Activated CD4-positive, alpha-beta memory T cell treated with anti-CD3 and anti-CD28 coated beads, Interleukin-2, amount 10 ng/mL, durations not matched to agents 7 days and 5 days (primary cell): Measurements from ENCODE around the gene KCNK17. TPM values are rescaled to one million over a fixed set of nuclear protein-coding genes. Genes with fewer than 3 reads are reported as not detected.
A peak's percentile ranks its signal among the peaks of the same experiment; 100 is the strongest.

Source experiments
- CTCF ChIA-PET: fragments of 350-600 bp; sonication (Branson Sonifier 250); formaldehyde crosslinking; loops from one replicate; lab custom pipeline; 2021; ENCODE audit warnings: antibody characterized with exemption, inconsistent platforms; lab: Charles Lee
- POLR2A ChIA-PET: fragments of 350-600 bp; sonication (Branson Sonifier 250); formaldehyde crosslinking; loops from one replicate; lab custom pipeline; 2021; ENCODE audit warnings: antibody characterized with exemption; lab: Charles Lee
- DNase-seq: peaks from one replicate; pipeline ENCODE4 v3.0.0-alpha.2; 2020
- H3K27ac Mint-ChIP-seq: one replicate; pipeline ENCODE4 v1.8.0; 2021; ENCODE audit warnings: mild to moderate bottlenecking, mixed read lengths
- H3K27me3 Mint-ChIP-seq: one replicate; pipeline ENCODE4 v1.8.0; 2021; ENCODE audit warnings: mixed read lengths
- H3K36me3 Mint-ChIP-seq: one replicate; pipeline ENCODE4 v1.8.0; 2021; ENCODE audit warnings: low read depth, mixed read lengths
- H3K4me1 Mint-ChIP-seq: one replicate; pipeline ENCODE4 v1.8.0; 2021; ENCODE audit warnings: mixed read lengths
- H3K4me3 Mint-ChIP-seq: one replicate; pipeline ENCODE4 v1.8.0; 2021; ENCODE audit warnings: mild to moderate bottlenecking, mixed read lengths
- H3K9me3 Mint-ChIP-seq: one replicate; pipeline ENCODE4 v1.8.0; 2021; ENCODE audit warnings: mixed read lengths
- total RNA-seq, 2 experiments: library from RNA; stranded (reverse); gene quantifications; one replicate each; pipeline ENCODE4 v1.2.3, GENCODE V29; 2021

Gene KCNK17
- total RNA-seq, 2 experiments from 2014 or later: not detected

- H3K36me3 Mint-ChIP-seq: no peaks in the 10 kb centered on the region
- H3K4me3 Mint-ChIP-seq: no peak overlapping the region
- no peak overlapping the region for H3K27ac Mint-ChIP-seq
- peaks cover 18% of the 10 kb centered on the region for H3K27me3 Mint-ChIP-seq
- POLR2A ChIA-PET: no interaction called here
- no peak for DNase-seq
- H3K4me1 Mint-ChIP-seq: peaks cover 7% of the 10 kb centered on the region
- H3K9me3 Mint-ChIP-seq: no peaks in the 10 kb centered on the region
- CTCF ChIA-PET: interaction anchor here (0.8 to 7.9 kb wide), 2 partner anchors 140 to 217 kb away, joined by 3 to 195 read pairs; no protein-coding TSS in a partner anchor
Measured at GRCh38 chr6:39307462-39307861, 6.8 kb downstream of the KCNK17 start.

- Mint-ChIP-seq H3K36me3 (no peaks in the 10 kb centered on the region), H3K27me3 (no peaks in the 10 kb centered on the region), H3K4me3 (no peak overlapping the region), H3K9me3 (no peaks in the 10 kb centered on the region), H3K27ac (no peak overlapping the region), H3K4me1 (peaks cover 9% of the 10 kb centered on the region)
- ChIA-PET CTCF (interaction anchor here (1.0 to 7.9 kb wide), 7 partner anchors 75 to 432 kb away, joined by 3 to 195 read pairs (median 7); partner anchors contain the start of gene KCNK5), POLR2A (no interaction called here)
- no peak for DNase-seq
Measured at GRCh38 chr6:39304951-39305350, 9.3 kb downstream of the KCNK17 start.

- no peak overlapping the region for H3K4me3 Mint-ChIP-seq
- ChIA-PET CTCF (interaction anchor here (0.7 to 7.9 kb wide), 35 partner anchors 9 to 431 kb away, joined by 3 to 195 read pairs (median 4); partner anchors contain the start of genes KCNK5 and SAYSD1), POLR2A (interaction anchor here (1.2 to 1.5 kb wide), 2 partner anchors 138 to 189 kb away, joined by 3 to 10 read pairs; partner anchors contain the start of gene SAYSD1)
- H3K27me3 Mint-ChIP-seq: no peaks in the 10 kb centered on the region
- H3K9me3 Mint-ChIP-seq: no peaks in the 10 kb centered on the region
- H3K4me1 Mint-ChIP-seq: peaks cover 9% of the 10 kb centered on the region
- DNase-seq: no peak
- no peak overlapping the region for H3K27ac Mint-ChIP-seq
- H3K36me3 Mint-ChIP-seq: no peaks in the 10 kb centered on the region
Measured at GRCh38 chr6:39303425-39304153, 10.6 kb downstream of the KCNK17 start.

GRCh38 chr6:39302669-39303424, 11.4 kb downstream of the KCNK17 start:
- H3K4me3 Mint-ChIP-seq: peak overlapping the region; percentile 18
- no peaks in the 10 kb centered on the region for H3K27me3 Mint-ChIP-seq
- peak; percentile 90 for DNase-seq
- H3K9me3 Mint-ChIP-seq: no peaks in the 10 kb centered on the region
- H3K4me1 Mint-ChIP-seq: peaks cover 9% of the 10 kb centered on the region
- H3K36me3 Mint-ChIP-seq: no peaks in the 10 kb centered on the region
- H3K27ac Mint-ChIP-seq: peak overlapping the region; percentile 14
- POLR2A ChIA-PET: interaction anchor here (0.6 to 1.5 kb wide), 3 partner anchors 135 to 188 kb away, joined by 3 to 10 read pairs (median 3); partner anchors contain the start of gene SAYSD1
- CTCF ChIA-PET: interaction anchor here (0.7 to 7.9 kb wide), 41 partner anchors 9 to 433 kb away, joined by 3 to 195 read pairs (median 4); partner anchors contain the start of genes KCNK5 and SAYSD1

GRCh38 chr6:39302011-39302410, 12.2 kb downstream of the KCNK17 start:
- no peaks in the 10 kb centered on the region for H3K9me3 Mint-ChIP-seq
- no peak overlapping the region for H3K27ac Mint-ChIP-seq
- ChIA-PET POLR2A (interaction anchor here (1.5 kb wide), 1 partner anchor 136 kb away, joined by 10 read pairs; no protein-coding TSS in a partner anchor), CTCF (interaction anchor here (0.7 to 7.9 kb wide), 11 partner anchors 27 to 329 kb away, joined by 3 to 195 read pairs (median 7); partner anchors contain the start of gene KCNK5)
- no peaks in the 10 kb centered on the region for H3K36me3 Mint-ChIP-seq
- H3K27me3 Mint-ChIP-seq: no peaks in the 10 kb centered on the region
- no peak for DNase-seq
- peaks cover 9% of the 10 kb centered on the region for H3K4me1 Mint-ChIP-seq
- no peak overlapping the region for H3K4me3 Mint-ChIP-seq

GRCh38 chr6:39301606-39302005, 12.6 kb downstream of the KCNK17 start:
- H3K9me3 Mint-ChIP-seq: no peaks in the 10 kb centered on the region
- no peaks in the 10 kb centered on the region for H3K36me3 Mint-ChIP-seq
- H3K4me1 Mint-ChIP-seq: peaks cover 9% of the 10 kb centered on the region
- ChIA-PET POLR2A (no interaction called here), CTCF (interaction anchor here (1.3 to 7.9 kb wide), 3 partner anchors 12 to 134 kb away, joined by 4 to 195 read pairs (median 13); no protein-coding TSS in a partner anchor)
- H3K27ac Mint-ChIP-seq: no peak overlapping the region
- H3K4me3 Mint-ChIP-seq: no peak overlapping the region
- H3K27me3 Mint-ChIP-seq: no peaks in the 10 kb centered on the region
- no peak for DNase-seq

- H3K27ac Mint-ChIP-seq: no peak overlapping the region
- peaks cover 9% of the 10 kb centered on the region for H3K4me1 Mint-ChIP-seq
- DNase-seq: no peak
- H3K9me3 Mint-ChIP-seq: no peaks in the 10 kb centered on the region
- ChIA-PET CTCF (interaction anchor here (1.3 to 7.9 kb wide), 4 partner anchors 10 to 133 kb away, joined by 4 to 195 read pairs (median 8); no protein-coding TSS in a partner anchor), POLR2A (no interaction called here)
- no peak overlapping the region for H3K4me3 Mint-ChIP-seq
- no peaks in the 10 kb centered on the region for H3K36me3 Mint-ChIP-seq
- no peaks in the 10 kb centered on the region for H3K27me3 Mint-ChIP-seq
Measured at GRCh38 chr6:39300739-39301138, 13.5 kb downstream of the KCNK17 start.

GRCh38 chr6:39298061-39298460, 16.2 kb downstream of the KCNK17 start:
- DNase-seq: no peak
- Mint-ChIP-seq H3K27ac (no peak overlapping the region), H3K36me3 (no peaks in the 10 kb centered on the region), H3K27me3 (no peaks in the 10 kb centered on the region), H3K4me1 (peaks cover 7% of the 10 kb centered on the region), H3K4me3 (no peak overlapping the region), H3K9me3 (no peaks in the 10 kb centered on the region)
- ChIA-PET POLR2A (no interaction called here), CTCF (interaction anchor here (1.0 kb wide), 1 partner anchor 196 kb away, joined by 3 read pairs; no protein-coding TSS in a partner anchor)

GRCh38 chr6:39296745-39297640, 17.2 kb downstream of the KCNK17 start:
- no peak for DNase-seq
- Mint-ChIP-seq H3K27me3 (peaks cover 3% of the 10 kb centered on the region), H3K27ac (no peak overlapping the region), H3K4me1 (no peaks in the 10 kb centered on the region), H3K4me3 (no peak overlapping the region), H3K36me3 (no peaks in the 10 kb centered on the region), H3K9me3 (no peaks in the 10 kb centered on the region)
- ChIA-PET POLR2A (no interaction called here), CTCF (interaction anchor here (1.0 kb wide), 1 partner anchor 195 kb away, joined by 3 read pairs; no protein-coding TSS in a partner anchor)

- Mint-ChIP-seq H3K27me3 (peaks cover 3% of the 10 kb centered on the region), H3K4me3 (no peak overlapping the region), H3K9me3 (no peaks in the 10 kb centered on the region), H3K27ac (no peak overlapping the region), H3K4me1 (no peaks in the 10 kb centered on the region), H3K36me3 (no peaks in the 10 kb centered on the region)
- no peak for DNase-seq
- CTCF ChIA-PET: no interaction called here
- POLR2A ChIA-PET: no interaction called here
Measured at GRCh38 chr6:39295611-39296011, 18.6 kb downstream of the KCNK17 start.

- peaks cover 3% of the 10 kb centered on the region for H3K27me3 Mint-ChIP-seq
- DNase-seq: no peak
- H3K4me1 Mint-ChIP-seq: no peaks in the 10 kb centered on the region
- H3K9me3 Mint-ChIP-seq: no peaks in the 10 kb centered on the region
- POLR2A ChIA-PET: no interaction called here
- CTCF ChIA-PET: interaction anchor here (1.1 kb wide), 1 partner anchor 8 kb away, joined by 3 read pairs; no protein-coding TSS in a partner anchor
- H3K27ac Mint-ChIP-seq: no peak overlapping the region
- no peaks in the 10 kb centered on the region for H3K36me3 Mint-ChIP-seq
- no peak overlapping the region for H3K4me3 Mint-ChIP-seq
Measured at GRCh38 chr6:39294899-39295298, 19.3 kb downstream of the KCNK17 start.

- CTCF ChIA-PET: interaction anchor here (1.1 kb wide), 1 partner anchor 9 kb away, joined by 3 read pairs; no protein-coding TSS in a partner anchor
- Mint-ChIP-seq H3K27ac (no peak overlapping the region), H3K4me3 (no peak overlapping the region), H3K9me3 (peaks cover 2% of the 10 kb centered on the region), H3K27me3 (peaks cover 3% of the 10 kb centered on the region), H3K36me3 (no peaks in the 10 kb centered on the region), H3K4me1 (peaks cover 6% of the 10 kb centered on the region)
- POLR2A ChIA-PET: no interaction called here
- no peak for DNase-seq
Measured at GRCh38 chr6:39294133-39294532, 20.1 kb downstream of the KCNK17 start.
